ENCODE results near the gene GALNT2. TPM values are rescaled to one million over a fixed set of nuclear protein-coding genes. Genes with fewer than 3 reads are reported as not detected.

Gene GALNT2
- total and polyA plus RNA-seq, 2 of the 4 experiments (the other 2 are of a cell fraction), result 50.4 to 189 TPM

DNA sequence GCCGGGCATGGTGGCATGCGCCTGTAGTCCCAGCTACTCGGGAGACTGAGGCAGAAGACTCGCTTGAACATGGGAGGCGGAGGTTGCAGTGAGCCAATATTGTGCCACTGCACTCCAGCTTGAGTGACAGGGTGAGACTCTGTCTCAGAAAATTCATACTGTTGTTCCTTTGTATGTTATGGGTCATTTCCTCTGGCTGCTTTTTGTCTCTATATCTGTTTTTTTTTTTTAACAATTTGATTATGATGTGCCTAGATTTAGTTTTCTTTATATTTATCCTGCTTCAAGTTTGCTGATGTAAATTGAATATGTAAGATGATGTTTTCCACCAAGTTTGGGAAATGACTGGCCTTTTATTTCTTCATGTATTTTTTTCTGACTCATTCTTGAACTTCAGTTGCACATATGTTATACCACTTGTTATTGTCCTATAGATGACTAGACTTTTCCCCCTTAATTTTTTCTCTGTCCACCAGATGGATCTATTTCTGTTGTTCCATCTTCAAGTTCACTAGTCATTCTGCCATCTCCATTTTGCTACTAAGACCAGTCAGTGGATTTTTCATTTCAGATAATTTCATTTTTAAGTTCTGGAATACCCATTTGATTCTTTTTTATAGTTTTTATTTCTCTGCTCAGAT is 173.5 kb downstream of the GALNT2 start:
- Histone ChIP-seq H3K9me3 (ENCODE audit: control insufficient read depth, insufficient read depth, low read length) (peaks cover 1% of the 10 kb centered on the region; the same call in 1 of the 2 replicates), H2BK5ac (ENCODE audit: low read depth, low read length, poor library complexity, severe bottlenecking) (no peak overlapping the region), H2BK120ac (ENCODE audit: low read depth, low read length) (no peak overlapping the region), H3K18ac (ENCODE audit: low read depth, low read length) (no peak overlapping the region), H3K4ac (ENCODE audit: low read depth, low read length) (no peak overlapping the region), H3K36me3 (ENCODE audit: control insufficient read depth, insufficient read depth, low read length) (peaks cover 28% of the 10 kb centered on the region), H2BK20ac (ENCODE audit: low read depth, low read length) (no peak overlapping the region), H4K8ac (ENCODE audit: low read depth in 2 of 2, low read length in 2 of 2) (no peak overlapping the region), H3K9ac (ENCODE audit: low read depth, low read length) (no peak overlapping the region), H3K56ac (ENCODE audit: extremely low read depth, insufficient read depth, low read length) (no peak overlapping the region), H4K5ac (ENCODE audit: low read depth, low read length) (no peak overlapping the region), H3K4me1 (ENCODE audit: control insufficient read depth, insufficient read depth, low read length) (peaks cover 5% of the 10 kb centered on the region), H3K27me3 (ENCODE audit: control insufficient read depth, insufficient read depth, low read length) (no peaks in the 10 kb centered on the region), H3K14ac (replicated peaks; ENCODE audit: low read depth, low read length) (no peak overlapping the region), H2AK5ac (ENCODE audit: low read depth, low read length) (no peak overlapping the region), H2BK15ac (ENCODE audit: low read depth, low read length) (no peak overlapping the region), H3K79me1 (ENCODE audit: low read depth in 1 of 2, low read length in 2 of 2) (peaks cover 4 to 14% of the 10 kb centered on the region in 2 experiments; a peak in 2 of 4 replicates), H2AFZ (replicated peaks; ENCODE audit: low read length, poor library complexity) (no peak overlapping the region), H2AK9ac (replicated peaks; ENCODE audit: low read depth, low read length, poor library complexity) (no peak overlapping the region), H3K27ac (ENCODE audit: insufficient read depth, low read length) (no peak overlapping the region), H3K9me1 (ENCODE audit: insufficient read depth, low read length) (no peaks in the 10 kb centered on the region), H3K23ac (ENCODE audit: low read depth, low read length) (no peak overlapping the region), H3K4me3 (ENCODE audit: insufficient read depth, low read depth, low read length) (no peak overlapping the region), H4K91ac (ENCODE audit: insufficient read depth, low read depth, low read length) (no peak overlapping the region), H3K4me2 (ENCODE audit: low read depth, low read length) (no peak overlapping the region), H4K20me1 (ENCODE audit: insufficient read depth, low read length) (no peaks in the 10 kb centered on the region; the same call in 1 of the 2 replicates)
- 100% methylated on average over 4 of the region's 5 CpGs; no CpG with 5 or more reads in 1 of the 2 experiments for WGBS, 2 experiments (ENCODE audit: extremely low coverage in 2 of 2, insufficient read length in 1 of 2)
- BruUV-seq (replicated peaks), result no TSS peak
- ATAC-seq (ENCODE audit: low read depth) (no peak), DNase-seq (peak; percentile 32)
- dilution Hi-C loops (cut with HindIII; ENCODE audit: low sequenced_read_pairs, unreplicated experiment) (no loop called here), intact Hi-C loops (cut with micrococcal nuclease) (no loop called here), in situ Hi-C loops (cut with MboI; ENCODE audit: low sequenced_read_pairs) (no loop called here)
- TF ChIP-seq BHLHE40 (IDR thresholded peaks at IDR 0.05; ENCODE audit: low read depth, low read length), result no peak
- TF ChIP-seq RCOR1 (IDR thresholded peaks at IDR 0.05; ENCODE audit: insufficient replicate concordance, low read length), result no peak
- TF ChIP-seq CHD1 (IDR thresholded peaks at IDR 0.05; ENCODE audit: low read depth, low read length), result no peak
- TF ChIP-seq ELK1 (IDR thresholded peaks at IDR 0.05; ENCODE audit: borderline replicate concordance, low read depth, low read length), result no peak
- no peak for TF ChIP-seq NFE2L2 (IDR thresholded peaks at IDR 0.05; ENCODE audit: low read depth, low read length)
- TF ChIP-seq RFX5 (IDR thresholded peaks at IDR 0.05; ENCODE audit: low read depth, low read length), result no peak
- TF ChIP-seq MAFK (IDR thresholded peaks at IDR 0.05; ENCODE audit: low read depth, low read length), result no peak
- TF ChIP-seq MAZ (IDR thresholded peaks at IDR 0.05; ENCODE audit: borderline replicate concordance, low read depth, low read length), result no peak
- TF ChIP-seq POLR2A (IDR thresholded peaks at IDR 0.05; ENCODE audit: low read depth, low read length), result no peak
- TF ChIP-seq FOS (IDR thresholded peaks at IDR 0.05; ENCODE audit: low read depth, low read length), result no peak
- TF ChIP-seq CTCF (conservative IDR thresholded peaks at IDR 0.05; ENCODE audit: low read depth, low read length), result no peak
- no peak for TF ChIP-seq MXI1 (IDR thresholded peaks at IDR 0.05; ENCODE audit: borderline replicate concordance, low read depth, low read length)
- TF ChIP-seq SMC3 (IDR thresholded peaks at IDR 0.05; ENCODE audit: low read depth, low read length), result no peak
- ChIA-PET CTCF (interaction anchor here (0.7 kb wide), 1 partner anchor 9 kb away, joined by 3 read pairs; no protein-coding TSS in a partner anchor), POLR2A (ENCODE audit: unreplicated experiment) (no interaction called here)

All from IMR-90 (cell line).